ENCODE results near the gene ELP5.
"Not testable (repeated sequence)": the region's sequence is repeated elsewhere in the genome, so short reads cannot be mapped to it uniquely, and the experiment has no call there.

The ELP5 gene

DNA sequence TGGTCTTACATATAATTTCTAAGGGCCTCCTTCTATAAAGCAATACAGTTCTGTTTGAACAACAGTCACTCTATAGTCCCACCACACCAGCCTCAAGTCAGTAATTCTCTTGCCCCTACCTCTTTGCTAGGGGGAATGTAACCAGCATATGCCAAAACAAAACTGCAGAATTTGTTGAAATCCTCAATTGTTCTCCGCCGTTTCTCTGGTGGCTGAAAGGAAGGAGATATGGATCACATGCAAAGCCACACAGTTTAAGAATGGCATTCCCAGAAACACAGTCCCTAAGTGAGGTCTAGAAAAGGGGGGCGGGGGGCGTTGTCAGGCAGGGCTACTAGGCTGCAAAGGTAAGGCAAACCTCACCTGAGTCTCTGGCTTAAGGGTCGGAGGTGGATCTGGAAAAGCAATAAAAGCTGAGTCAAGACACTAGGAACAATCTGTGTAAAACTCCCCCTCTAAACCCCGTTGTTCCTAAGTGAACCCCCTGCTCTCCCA, 14.7 kb upstream of the ELP5 start:
- DNase-seq = no peak

DNA sequence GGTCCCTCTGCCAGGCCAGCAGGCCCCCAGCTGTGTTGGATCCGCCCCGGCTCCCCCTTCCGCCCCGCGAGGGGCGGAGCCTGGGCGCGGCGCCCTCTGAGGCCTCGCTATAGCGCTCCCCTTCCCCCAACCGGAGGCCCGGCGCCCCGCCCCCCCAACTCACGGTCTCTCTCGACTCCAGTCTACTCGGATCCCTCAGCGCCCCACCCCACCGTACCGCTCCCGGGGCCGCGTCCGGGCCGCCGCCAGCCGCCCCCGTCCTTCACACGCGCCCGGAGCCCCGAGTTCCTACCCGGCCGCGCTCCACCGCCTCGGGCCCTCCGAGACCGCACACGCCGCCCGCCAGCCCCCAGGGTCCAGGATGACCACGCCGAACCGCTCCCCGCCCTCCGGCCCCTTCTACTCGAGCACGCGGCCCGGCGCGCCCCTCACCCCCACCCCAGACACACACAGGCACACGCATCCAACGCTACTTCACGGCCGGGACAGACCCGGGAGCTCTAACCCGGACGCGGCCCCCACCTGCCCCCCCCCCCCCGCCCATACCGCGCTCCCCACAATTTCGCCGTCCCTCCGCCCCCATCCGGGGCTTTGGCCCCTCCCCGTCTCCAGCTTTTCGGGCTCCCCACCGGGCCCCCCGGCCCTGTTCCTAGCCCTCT, 14.1 kb upstream of the ELP5 start:
- peak; percentile 75 for DNase-seq

DNA sequence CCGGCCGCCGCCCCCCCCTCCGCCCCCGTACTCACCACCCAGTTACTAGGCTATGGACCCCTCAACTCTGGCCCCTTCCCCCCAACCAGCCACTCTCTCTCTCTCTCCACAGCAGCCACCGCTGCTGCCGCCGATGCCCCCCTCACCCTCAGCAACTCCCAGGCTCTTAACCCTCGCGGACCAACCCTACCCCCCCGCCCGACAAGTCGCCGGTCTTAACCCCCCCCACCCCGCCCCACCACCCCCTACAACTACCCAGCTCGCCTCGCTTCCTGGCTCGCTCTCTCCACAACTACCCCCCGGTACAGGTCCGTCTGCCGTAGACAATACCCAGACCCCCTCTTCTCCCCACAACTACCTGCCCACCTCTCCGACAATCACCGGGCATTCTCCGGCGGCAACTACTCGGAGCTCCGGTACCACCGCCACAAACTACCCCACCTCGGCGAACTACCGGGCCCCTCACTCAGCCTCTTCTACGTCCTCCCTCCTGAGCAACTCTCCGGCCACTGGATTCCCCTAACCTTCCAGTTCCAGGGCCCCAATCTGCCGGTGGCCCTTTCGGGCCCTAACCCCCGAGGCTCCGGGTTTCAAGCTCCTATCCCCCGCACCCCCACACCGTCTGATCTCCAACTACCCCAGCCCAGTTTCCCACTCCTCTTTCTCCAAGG, 13.5 kb upstream of the ELP5 start:
- DNase-seq = peak; percentile 29

DNA sequence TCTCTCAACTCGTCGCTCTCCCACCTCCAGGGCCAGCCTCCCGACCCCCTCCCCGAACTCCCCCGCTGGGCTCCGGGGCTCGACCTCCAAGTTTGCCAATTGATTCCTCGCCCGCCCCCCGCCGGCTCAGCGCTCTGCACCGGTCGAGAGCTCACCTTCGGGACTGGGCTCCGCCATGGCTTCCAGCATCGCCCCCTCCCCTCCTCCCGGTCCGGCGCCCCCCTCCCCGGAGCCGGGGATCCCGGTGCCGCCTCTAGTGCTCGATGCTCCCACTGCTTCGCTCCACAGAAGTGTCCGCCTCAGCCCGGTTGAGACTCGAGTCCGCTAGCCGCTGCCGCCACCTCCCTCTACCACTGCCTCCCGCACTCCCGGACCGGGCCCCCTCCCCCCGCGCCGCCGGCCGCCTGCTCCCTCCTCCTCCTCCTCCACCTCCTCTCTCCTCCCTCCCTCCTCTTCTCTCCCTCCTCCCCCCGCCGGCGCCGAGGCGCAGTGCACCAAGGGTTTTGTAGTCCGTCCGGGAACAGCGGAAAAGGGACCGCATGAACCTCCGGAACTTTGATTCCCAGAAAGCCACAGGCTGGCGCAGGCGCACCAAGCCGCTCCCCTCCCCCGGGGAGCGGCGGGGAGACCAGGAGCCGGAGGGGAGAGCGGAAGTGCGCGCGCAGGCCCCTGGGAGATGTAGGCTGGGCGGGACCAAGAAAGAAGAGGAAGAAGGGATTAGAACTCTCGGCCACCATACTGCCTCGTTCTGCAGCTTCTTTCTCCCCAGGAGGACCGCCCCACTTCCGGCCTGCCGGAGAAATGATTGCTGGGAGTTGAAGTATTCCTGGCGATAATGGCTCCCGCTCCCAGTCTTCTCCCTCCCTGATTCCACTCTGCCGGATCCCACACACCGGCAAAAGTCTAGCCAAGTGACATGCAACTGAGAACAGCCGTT, 12.7 kb upstream of the ELP5 start, which contains the start of gene PHF23:
PHF23 (minus strand) TSS at position 367 of the 937 bp plus-strand sequence; CDS start at position 189, 178 bp downstream.
- DNase-seq = peak; percentile 100

DNA sequence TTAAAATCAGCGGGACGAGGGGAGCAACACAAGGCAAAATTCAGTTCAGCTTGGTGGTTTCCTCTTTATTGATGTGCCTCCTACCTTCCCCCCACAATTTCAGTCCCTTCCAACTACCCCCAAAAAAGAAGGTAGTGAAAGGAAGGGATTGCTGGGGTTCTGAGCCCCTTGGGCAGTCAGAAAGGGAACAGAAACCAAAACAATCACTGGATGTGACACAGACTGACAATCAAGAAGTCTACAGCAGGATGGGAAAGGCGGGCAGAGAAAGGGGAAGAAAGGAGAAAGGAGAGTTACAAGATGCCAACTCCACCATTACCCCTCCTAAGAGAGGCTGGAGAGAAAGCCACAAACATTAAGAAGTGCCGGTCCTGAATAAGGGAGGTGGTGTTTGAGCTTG, 11.6 kb upstream of the ELP5 start:
- no peak for DNase-seq

DNA sequence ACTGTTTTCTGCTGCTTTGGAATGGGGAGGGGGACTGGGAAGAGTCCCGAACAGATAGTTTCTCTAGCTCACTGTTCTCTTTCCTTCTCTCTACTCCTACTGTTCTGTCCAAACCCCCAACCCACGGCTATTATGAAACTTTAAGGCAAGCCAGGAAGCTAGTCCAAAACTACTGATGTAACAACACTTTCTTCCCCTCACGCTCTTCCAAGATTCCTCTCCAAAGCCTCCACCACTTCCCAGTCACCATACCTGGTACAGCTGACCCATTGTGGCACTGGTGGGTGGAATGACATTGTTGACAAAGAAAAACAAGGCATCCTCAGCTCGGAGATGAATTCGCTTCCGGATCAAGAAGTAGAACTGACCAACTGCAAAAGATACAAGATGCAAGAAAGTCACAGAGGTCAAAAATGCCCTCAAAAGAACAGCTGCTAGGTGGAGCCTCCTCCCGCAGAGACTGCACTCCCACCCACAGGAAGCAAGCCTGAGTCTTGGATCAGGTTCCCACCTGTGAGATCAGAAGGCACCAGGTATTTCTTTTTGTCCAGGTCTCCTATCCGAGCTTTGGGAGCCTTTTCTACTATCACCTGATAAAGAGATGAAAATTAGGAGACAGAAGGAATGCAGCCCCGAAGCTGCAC, 10.8 kb upstream of the ELP5 start:
- DNase-seq = no peak

DNA sequence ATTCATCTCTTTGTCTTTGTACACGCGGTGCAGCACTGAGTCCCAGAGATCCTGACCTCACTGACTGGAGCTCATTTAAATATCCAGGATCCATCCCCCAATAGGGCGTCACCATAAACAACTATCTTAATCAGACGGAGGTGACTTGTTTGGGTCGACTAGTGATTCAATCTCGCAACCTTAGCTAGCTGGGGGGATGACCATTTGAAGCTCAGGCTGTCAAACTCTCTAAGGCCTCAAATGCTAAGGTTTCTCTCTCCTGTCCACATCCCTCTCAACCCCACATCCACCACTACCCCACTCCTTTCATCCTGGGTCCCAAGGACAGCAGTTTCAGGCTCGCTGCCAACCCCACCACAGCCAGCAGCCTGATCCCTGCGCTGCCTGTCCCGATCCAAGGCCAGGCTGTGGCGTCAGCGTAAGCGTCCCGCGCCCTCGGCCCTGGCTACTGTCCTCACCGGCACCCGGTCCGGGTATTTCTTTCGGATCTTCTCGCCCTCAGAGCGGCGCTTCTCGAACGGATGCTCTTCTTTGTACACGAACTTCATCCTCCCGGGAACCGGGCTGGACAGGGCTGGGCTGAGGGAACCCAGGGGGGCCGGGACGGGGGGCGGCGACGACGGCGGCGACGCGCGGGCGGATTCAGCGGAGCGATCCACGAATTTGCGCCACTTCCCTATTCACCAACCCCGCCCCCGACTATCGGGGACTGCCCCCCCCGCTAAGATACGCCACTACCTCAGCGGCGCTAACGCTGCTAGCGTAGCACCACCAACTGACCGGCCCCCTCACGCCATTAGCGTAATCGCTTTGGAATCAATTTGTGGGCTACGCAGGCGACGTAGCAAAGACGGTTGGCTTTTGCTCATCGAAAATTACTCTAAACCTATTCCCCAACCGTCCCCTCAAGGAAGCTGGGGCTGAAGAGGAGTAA, 10.0 kb upstream of the ELP5 start, which contains the start of gene GABARAP:
GABARAP (minus strand) TSS at position 667 of the 934 bp plus-strand sequence; CDS start at position 548, 119 bp downstream.
- DNase-seq = peak; percentile 90

DNA sequence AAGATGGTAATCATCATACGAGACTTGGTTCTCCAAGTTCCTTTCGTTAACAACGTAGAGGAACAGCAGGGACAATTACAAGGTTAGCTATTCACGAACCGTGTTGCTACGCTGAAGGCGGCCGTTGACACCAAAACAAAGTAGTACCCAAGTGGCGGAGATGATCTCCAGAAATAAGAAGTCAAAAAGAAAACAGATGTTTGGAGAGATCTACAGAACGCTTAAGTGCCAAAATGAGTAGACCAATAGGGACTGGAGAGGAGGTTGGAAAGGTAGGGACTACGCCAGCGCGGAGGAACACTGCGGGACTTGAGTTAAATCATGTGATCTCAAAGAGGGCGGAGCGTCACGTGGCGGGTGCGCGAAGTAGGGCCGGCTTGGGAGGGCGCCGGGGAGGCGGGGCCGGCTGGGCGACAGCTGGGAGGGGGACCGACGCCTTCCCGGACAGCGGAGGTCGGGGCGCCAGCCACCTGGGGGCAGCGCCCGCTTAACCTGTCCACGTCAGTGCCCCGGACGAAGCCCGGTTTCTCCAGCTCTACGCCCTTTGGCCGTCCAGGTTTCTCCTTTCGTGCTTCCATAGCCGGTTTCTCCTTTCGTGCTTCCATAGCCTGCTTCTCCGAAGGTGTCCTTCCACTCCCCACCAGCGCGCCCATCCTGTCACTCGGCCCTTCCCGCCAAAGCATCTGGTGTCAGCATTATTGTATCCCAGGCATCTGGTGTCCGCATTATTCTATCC, 9.1 kb upstream of the ELP5 start:
- DNase-seq = peak; percentile 95

DNA sequence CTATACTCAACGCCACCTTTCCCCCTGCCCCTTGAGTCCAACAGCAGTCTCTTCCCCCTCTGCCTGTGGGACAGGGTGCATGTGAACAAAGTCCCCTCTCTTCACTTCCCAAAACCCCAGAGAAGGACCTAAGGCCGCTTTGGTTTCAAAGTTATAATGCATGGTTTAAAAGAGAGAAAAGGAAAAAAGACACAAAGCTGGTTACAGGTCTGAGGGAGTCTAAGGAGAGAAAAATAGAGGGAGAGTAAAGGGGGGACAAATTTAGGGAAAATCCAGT, 8.6 kb upstream of the ELP5 start:
- no peak for DNase-seq

DNA sequence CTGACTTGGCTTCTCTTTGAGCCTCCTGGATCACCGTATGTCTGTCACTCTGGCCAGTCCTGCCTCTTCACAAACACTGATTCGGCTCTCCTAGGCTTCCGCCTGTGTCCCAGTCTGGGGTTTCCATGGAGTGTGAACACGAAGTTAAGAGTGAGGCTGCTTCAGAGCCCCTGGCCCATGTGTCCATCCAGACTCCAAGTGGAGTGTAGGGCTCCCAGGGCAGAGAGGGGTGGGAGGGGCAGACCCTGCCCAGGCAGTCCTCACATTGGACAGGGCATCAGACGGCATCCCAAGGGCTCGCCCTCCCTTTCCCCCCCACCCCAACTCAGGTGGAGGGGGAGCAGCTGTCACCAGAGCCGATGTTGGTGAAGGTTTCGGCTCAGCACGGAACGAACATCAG, 8.2 kb upstream of the ELP5 start:
- not testable (repeated sequence) for DNase-seq

DNA sequence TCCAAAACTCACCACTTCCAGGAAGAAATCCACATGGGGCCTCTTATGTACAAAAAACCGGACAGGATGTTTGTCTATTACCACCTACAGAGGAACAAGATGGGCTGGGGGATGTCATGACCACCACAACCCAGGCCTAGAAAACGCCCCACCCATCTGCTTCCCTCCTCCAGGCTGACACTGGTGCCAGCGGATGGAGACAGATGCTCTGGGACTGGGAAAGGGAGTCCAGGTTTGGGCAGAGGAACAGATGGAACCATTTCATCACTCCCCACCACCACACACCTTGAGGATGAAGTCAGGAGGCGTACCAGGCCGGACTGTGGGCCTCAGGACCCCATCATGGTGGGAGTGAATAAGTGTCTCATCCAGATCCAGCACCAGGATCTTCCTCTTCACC, 5.2 kb upstream of the ELP5 start:
- no peak for DNase-seq

DNA sequence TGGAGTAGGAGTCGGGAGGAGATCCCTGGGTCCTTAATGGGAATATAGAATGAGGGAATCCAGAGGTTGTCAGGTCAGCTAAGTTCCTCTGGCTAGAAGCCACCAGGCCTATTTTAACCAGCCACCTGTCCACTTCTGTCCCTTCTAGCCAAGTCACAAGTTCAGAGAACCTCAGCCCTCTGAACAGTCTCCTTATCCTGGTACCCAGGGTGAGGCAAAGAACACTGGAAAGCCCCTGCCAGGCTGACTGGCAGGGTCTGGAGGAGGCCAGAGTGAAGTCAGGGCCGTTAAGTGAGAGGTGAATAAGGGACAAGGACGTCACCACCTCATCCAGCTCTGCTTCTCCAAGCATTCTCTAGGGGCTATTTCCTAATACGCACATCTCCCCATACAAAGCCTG, 3.2 kb upstream of the ELP5 start:
- no peak for DNase-seq

DNA sequence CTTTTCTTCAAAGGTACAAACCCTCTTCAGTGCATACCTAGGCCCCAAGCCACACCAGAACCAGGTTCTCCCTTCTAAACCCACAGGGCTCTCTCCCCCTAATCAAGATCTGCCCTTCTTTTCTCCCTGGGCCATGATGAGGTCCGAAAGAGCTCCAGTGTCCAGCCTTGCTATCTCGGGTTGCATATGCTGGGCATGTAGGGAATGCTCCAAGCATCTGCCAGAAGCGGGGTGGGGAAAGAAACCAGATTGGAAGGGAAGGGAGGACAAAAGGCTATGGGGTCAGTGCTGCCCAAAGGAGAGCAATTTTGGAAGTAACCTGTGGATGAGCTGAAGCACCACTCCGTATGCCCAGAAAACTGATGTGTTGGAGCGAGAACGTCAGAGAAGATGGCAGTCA, 2.8 kb upstream of the ELP5 start:
- DNase-seq = no peak

DNA sequence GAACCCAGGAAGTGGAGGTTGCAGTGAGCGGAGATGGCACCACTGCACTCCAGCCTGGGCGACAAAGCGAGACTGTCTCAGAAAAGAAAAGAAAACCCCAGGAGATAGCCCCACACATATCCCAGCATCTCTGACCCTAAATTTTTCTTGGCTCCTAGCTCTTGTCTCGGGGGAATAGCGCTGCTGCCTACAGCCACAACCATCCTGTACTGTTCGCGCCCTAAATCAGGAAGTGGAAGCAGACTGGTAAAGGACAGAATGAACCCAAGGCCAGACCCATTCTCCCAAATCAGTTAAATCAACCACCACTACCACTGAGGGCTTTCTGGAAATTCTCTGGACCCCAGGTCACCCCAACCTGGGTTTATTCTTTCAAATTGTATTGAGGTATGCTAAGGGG, 2.2 kb upstream of the ELP5 start:
- DNase-seq = no peak

DNA sequence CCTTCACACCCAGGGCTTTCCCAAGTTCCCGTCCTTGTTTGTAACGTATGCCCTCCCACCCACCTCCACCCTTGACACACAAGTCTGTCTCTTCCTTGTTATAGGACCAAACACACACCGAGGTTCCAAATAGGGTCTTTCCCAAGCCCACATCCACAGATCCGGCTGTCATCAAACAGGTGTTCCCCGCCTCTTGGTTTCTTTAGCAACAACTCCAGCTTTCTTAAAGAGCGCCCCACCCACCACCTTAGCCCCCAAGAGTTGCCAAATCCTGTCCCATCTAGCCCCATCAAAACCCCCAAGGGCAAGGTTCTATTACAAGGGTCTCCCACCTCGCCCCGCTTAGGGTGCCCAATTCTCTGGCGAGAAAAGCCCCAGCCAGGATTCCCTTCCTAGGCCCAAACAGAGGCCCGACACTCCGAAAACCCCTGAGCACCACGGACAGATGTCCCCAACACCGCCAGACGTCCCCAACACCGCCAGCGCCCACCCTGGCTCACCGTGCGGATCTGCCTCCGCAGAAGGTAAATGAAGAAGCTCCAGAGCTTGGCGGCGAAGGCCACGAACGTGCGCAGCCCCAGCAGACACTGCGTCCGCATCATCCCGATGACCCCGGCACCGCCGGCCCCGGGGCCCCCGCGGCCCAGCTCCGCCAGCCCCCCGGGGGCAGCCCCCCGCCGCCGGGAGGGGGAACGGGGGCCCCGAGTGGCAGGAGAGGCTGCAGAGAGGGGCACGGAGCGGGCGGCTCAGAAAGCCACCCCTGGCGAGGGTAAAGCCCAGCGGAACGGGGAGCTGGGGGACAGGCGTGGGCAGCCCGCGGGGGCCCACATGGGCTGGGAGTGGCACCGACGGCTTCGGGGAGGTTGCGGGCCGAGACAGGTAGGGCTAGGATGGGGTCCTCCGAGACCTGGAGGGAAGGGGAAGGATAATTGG, 1.1 kb upstream of the ELP5 start:
- DNase-seq = no peak

DNA sequence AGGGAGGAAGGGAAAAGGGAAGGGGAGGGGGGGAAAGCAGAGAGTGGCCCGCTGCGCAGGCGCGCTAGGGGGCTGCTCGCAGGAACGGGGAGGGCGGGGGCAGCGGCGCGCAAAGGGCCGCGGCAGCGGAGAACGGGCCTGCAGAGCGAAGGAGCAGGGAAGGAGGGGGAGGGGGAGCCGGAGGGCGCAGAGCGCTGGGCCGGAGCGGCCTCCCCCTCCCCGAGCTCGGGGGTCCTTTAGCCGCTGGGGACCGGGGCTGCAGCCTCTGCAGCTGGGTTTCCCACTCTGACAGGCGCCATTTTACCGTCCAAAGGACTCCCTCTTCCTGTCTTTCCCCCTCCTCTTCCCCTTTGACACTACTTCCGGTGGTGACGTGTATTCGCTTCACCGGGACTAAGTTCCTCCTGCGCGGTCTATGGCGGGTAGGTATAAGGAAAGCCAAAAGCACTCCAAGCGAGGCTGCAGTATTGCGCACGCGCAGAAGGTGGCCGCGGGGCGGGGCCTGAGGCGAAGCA, 297 bp upstream of the ELP5 start, which contains the start of gene CTDNEP1:
CTDNEP1 (minus strand) TSS at position 74 of the 515 bp plus-strand sequence. CDS start 438 bp downstream, outside the sequence.
- DNase-seq = peak; percentile 100

DNA sequence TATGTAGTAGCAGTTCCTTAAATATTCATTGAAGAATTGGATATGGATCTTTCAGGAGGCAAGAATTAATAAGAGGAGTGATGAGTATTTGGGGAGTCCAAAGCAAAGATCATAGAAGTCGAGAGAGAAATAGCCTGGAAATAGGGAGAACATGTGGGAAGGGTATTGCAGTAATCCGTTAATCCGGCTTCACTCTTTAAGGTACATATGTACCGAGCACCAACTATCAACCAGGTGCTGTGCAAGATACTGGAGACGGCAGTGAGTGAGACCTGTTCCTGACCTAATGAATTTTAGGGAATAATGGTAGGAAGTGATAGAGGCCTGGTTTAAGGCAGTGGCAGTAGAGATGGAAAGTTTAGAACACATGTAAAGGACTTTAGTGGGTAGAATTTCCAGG, 1.1 kb downstream of the ELP5 start:
- no peak for DNase-seq

DNA sequence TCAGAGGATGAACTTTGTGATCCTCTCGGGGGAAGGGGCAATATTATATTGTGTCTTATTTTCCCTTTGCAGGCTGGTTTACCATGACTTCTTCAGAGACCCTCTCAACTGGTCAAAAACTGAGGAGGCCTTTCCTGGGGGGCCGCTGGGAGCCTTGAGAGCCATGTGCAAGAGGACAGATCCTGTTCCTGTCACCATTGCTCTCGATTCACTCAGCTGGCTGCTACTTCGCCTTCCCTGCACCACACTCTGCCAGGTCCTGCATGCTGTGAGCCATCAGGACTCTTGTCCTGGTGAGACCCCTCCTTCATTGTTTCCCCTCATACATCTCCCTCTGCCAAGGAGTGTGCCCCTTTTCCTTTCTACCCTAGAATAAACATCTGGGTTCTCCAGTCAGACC, 2.5 kb downstream of the ELP5 start:
- DNase-seq = no peak

DNA sequence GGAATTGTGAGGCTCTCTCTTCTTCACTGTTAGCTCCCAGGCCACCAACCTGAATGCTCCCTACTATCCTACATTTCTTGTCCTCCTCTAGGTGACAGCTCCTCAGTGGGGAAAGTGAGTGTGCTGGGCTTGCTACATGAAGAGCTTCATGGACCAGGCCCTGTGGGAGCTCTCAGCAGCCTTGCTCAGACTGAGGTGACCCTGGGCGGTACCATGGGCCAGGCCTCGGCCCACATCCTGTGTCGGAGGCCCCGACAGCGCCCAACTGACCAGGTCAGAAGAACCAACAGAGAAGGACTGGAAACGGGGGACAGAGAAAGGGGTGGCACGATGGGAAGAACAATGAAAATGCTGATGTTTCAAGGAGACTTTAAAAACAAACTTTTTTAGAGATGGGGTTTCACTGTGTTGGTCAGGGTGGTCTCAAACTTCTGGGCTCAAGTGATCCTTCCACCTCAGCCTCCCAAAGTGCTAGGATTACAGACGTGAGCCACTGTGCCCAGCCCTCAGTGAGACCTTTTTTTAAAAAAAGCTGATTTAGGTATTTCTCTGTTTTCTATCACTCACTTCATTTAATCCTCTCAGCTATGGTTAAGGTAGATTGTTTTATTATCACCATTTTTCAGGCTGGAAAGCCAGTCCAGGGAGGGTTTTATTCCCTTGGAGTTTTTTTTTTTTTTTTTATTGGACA, 4.9 kb downstream of the ELP5 start:
- no peak for DNase-seq

Data from fibroblast of upper back skin (primary cell).